Tongue (tissue), 2 donors: ENCODE results near the gene PHC2. TPM values are rescaled to one million over a fixed set of nuclear protein-coding genes. Genes with fewer than 3 reads are reported as not detected.

Experiments used
- DNase-seq: peaks from one replicate; pipeline ENCODE4 v3.0.0-alpha.2; 2015
- total RNA-seq: library from RNA; depleted of rRNA; stranded (reverse); fragments of >200 nt; gene quantifications from one replicate; pipeline ENCODE4 v1.2.3, GENCODE V29; 2014

The PHC2 gene
- total RNA-seq, 1 donor from 2014 or later: 75.1 TPM

GRCh38 chr1:33388805-33389771 lies 41.8 kb downstream of the PHC2 start:
- DNase-seq: peak; percentile 84

GRCh38 chr1:33387625-33388024 lies 43.3 kb downstream of the PHC2 start:
- no peak for DNase-seq

GRCh38 chr1:33385251-33385650 lies 45.6 kb downstream of the PHC2 start:
- DNase-seq: no peak

- peak; percentile 65 for DNase-seq
Measured at GRCh38 chr1:33384040-33384812, 46.7 kb downstream of the PHC2 start.

- no peak for DNase-seq
Measured at GRCh38 chr1:33383489-33383888, 47.4 kb downstream of the PHC2 start.

- DNase-seq: peak; percentile 94
Measured at GRCh38 chr1:33382661-33383415, 48.1 kb downstream of the PHC2 start.

GRCh38 chr1:33381977-33382376 lies 48.9 kb downstream of the PHC2 start:
- DNase-seq: no peak

- no peak for DNase-seq
Measured at GRCh38 chr1:33380811-33381210, 50.1 kb downstream of the PHC2 start.

- no peak for DNase-seq
Measured at GRCh38 chr1:33379631-33380354, 51.1 kb downstream of the PHC2 start.

GRCh38 chr1:33378976-33379375 lies 51.9 kb downstream of the PHC2 start:
- no peak for DNase-seq

GRCh38 chr1:33378524-33378923 lies 52.4 kb downstream of the PHC2 start:
- no peak for DNase-seq

- DNase-seq: no peak
Measured at GRCh38 chr1:33377756-33378155, 53.1 kb downstream of the PHC2 start.

- DNase-seq: no peak
Measured at GRCh38 chr1:33377013-33377412, 53.9 kb downstream of the PHC2 start.

GRCh38 chr1:33375316-33375715 lies 55.6 kb downstream of the PHC2 start:
- no peak for DNase-seq

- DNase-seq: no peak
Measured at GRCh38 chr1:33374336-33375105, 56.4 kb downstream of the PHC2 start.

- DNase-seq: no peak
Measured at GRCh38 chr1:33373606-33374005, 57.3 kb downstream of the PHC2 start.

- DNase-seq: no peak
Measured at GRCh38 chr1:33372677-33373076, 58.2 kb downstream of the PHC2 start.

GRCh38 chr1:33372162-33372561 lies 58.7 kb downstream of the PHC2 start:
- no peak for DNase-seq

- no peak for DNase-seq
Measured at GRCh38 chr1:33371334-33371733, 59.6 kb downstream of the PHC2 start.

- DNase-seq: no peak
Measured at GRCh38 chr1:33370827-33371226, 60.1 kb downstream of the PHC2 start.

- DNase-seq: peak; percentile 39
Measured at GRCh38 chr1:33370301-33370700, 60.6 kb downstream of the PHC2 start.
